ENCODE data around the gene PDPR.
"Not testable (repeated sequence)": the region's sequence is repeated elsewhere in the genome, so short reads cannot be mapped to it uniquely, and the experiment has no call there.

Gene PDPR

GRCh38 chr16:70151941-70152509 is 37.9 kb downstream of the PDPR start:
- no peak overlapping the region for H3K4me3 ChIP-seq (ENCODE audit: low read depth, low read length)
- in situ Hi-C loops (cut with HindIII; ENCODE audit: low sequenced_read_pairs) = no loop called here
- no peak for DNase-seq (ENCODE audit: low read depth, low spot score)
- no peak for TF ChIP-seq CTCF (IDR thresholded peaks at IDR 0.05; ENCODE audit: low read depth, low read length)

- in situ Hi-C loops (cut with HindIII; ENCODE audit: low sequenced_read_pairs) = no loop called here
- no peak for DNase-seq (ENCODE audit: low read depth, low spot score)
- no peak overlapping the region for H3K4me3 ChIP-seq (ENCODE audit: low read depth, low read length)
- TF ChIP-seq CTCF (IDR thresholded peaks at IDR 0.05; ENCODE audit: low read depth, low read length) = no peak
These were observed 38.6 kb downstream of the PDPR start for GRCh38 chr16:70152578-70153302.

- in situ Hi-C loops (cut with HindIII; ENCODE audit: low sequenced_read_pairs); DNase-seq (ENCODE audit: low read depth, low spot score); H3K4me3 ChIP-seq (ENCODE audit: low read depth, low read length): not testable (repeated sequence)
These were observed 40.6 kb downstream of the PDPR start for GRCh38 chr16:70154736-70155135.

GRCh38 chr16:70156207-70156978 is 42.3 kb downstream of the PDPR start:
- no peak overlapping the region for H3K4me3 ChIP-seq (ENCODE audit: low read depth, low read length)
- in situ Hi-C loops (cut with HindIII; ENCODE audit: low sequenced_read_pairs) = no loop called here
- no peak for TF ChIP-seq CTCF (IDR thresholded peaks at IDR 0.05; ENCODE audit: low read depth, low read length)
- DNase-seq (ENCODE audit: low read depth, low spot score) = no peak

- no peak for TF ChIP-seq CTCF (IDR thresholded peaks at IDR 0.05; ENCODE audit: low read depth, low read length)
- no peak overlapping the region for H3K4me3 ChIP-seq (ENCODE audit: low read depth, low read length)
- DNase-seq (ENCODE audit: low read depth, low spot score) = no peak
- in situ Hi-C loops (cut with HindIII; ENCODE audit: low sequenced_read_pairs) = no loop called here
These were observed 43.0 kb downstream of the PDPR start for GRCh38 chr16:70157105-70157476.

GRCh38 chr16:70157477-70158260 is 43.5 kb downstream of the PDPR start:
- no peak for DNase-seq (ENCODE audit: low read depth, low spot score)
- H3K4me3 ChIP-seq (ENCODE audit: low read depth, low read length) = no peak overlapping the region
- in situ Hi-C loops (cut with HindIII; ENCODE audit: low sequenced_read_pairs) = no loop called here
- TF ChIP-seq CTCF (IDR thresholded peaks at IDR 0.05; ENCODE audit: low read depth, low read length) = no peak

All from astrocyte of the spinal cord (primary cell).